ENCODE data around the gene TTF2.
A peak's percentile ranks its signal among the peaks of the same experiment; 100 is the strongest.
"Not testable (repeated sequence)": the region's sequence is repeated elsewhere in the genome, so short reads cannot be mapped to it uniquely, and the experiment has no call there.

TTF2 gene

DNA sequence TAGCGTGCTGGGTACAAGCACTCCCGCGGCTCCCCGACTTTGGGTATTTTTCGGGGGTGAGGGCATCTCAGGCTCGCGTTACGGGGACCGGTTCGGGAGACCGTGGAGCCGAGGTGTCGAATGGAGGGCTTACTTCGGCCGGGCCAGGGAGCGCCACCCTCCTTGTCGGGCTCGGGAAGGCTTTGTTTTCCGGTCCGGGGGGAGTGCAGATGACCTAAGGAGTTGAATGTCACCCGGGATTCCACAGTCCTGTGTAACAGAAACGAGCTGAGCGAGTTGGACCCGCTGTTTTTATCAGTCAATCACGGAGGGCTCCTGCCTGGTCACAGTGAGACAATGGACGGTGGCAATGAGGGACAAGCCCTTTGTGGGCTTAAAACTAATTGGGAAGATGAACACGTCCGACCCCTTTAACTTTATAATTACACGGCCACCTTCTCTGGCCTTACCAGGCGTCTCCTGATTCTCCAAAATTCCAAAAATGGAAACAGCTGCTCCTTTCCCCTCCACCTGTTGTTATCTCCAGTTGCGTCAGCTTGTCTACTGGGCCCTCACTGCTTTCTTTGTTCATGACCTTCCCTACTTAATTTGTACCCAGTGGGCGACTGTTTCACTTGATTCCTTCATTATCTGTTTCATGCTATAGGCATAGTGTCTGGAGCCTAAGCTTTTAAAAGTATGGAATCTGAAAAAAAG lies 62.4 kb downstream of the TTF2 start:
- no peak for DNase-seq

DNA sequence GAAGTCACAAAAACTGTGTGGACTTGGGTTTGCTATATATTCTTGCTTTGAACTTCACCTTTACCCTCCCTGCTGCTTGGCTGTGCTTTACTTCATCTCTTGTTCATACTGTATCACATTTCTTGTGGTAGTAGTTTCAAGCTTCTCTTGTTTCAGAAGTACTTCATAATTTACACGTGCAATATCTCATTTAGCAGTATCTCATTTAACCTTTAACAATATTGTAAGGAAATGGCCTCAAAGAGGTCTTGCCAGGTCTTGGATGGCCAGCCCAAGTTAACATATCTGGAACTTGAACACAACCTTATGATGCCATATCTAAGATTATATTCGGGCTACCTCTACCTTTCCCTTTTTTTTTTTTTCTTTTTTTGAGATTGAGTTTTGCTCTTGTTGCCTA lies 63.1 kb downstream of the TTF2 start:
- DNase-seq: no peak

DNA sequence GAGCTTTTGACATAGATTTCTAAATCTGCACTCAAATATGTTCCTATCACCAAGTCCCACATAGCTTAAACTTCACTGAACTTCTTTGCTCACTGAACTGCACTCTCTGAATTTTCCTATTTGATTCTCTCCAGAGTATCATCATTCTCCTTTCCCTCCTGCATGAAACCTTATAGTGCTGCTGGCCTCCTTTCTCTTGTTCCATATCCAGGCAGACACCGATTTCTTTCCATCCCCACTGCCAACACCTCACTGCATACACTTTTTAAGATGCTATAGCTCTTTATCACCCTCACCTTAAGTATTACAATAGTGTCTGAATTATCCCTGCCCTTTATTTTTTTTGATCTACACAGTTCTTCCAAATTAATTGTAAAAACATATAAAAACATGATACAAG lies 64.5 kb downstream of the TTF2 start:
- no peak for DNase-seq

DNA sequence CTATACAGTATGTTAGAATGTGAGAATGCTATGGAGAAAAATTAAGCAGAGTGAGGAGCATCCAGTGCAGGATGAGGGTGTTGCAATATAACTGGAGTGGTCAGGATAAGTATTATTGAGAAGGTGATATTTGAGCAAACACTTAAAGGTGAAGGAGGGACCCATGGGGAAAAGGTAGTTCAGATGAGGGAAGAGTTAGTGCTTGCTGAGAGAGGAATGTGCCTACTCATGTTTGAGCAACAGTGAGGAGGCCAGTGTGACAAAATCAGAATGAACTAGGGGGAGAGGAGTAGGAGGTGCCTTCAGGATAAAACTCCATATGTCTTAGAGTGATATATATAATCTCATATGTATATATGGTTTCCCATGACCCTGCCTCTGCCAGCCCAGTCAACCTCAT lies 67.7 kb downstream of the TTF2 start:
- DNase-seq: no peak

DNA sequence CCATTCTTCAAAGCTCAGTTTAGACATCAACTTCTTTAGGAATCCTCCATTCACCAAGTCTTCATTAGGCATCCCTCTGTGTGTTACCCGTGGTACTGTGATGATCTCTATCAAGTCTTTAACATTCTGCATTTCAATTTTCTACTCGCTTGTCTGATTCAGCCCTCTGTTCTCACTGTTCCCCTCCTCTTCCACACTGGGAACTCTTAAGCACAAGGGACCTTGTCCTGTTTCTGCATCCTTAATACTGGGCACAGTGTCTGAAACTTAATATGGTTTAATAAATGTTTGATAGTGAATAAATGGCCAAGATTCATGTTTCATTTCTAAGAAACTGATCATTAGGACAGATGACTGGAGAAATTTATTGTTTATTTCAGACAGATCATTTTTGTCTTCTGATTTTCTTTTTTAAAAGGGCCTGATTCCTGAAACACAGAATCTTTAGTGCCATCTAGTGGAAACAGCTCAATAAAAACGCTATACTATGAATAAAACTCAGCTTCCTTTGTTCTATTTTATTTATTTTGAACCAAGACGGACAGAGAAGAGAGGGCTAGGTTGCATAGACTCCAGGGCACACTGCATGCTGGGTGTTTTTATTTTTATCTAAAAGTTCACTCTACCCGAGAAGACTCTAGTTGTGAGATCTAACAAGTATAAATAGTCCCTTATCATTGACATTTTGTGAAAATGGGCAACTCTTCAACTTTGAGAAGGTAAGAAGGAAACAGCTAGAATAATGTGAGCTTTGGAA lies 68.4 kb downstream of the TTF2 start:
- DNase-seq: peak; percentile 11

DNA sequence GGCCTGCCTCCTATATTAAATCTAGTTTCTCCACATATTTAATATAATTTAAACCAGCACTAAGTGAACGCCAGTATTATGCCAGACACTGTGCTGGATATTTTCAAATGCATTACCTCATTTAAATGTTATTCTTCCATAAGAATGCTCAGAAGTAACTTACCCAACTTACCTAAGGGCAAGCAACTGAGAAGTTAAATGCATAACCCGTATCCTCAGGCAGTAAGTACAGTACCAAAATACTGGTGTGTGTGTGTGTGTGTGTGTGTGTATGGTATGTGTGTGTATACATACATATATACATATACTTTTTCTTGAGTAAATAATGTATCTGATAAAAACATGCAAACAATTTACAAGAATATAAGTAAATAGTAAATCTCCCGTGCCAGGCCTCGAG lies 70.4 kb downstream of the TTF2 start:
- DNase-seq: no peak

DNA sequence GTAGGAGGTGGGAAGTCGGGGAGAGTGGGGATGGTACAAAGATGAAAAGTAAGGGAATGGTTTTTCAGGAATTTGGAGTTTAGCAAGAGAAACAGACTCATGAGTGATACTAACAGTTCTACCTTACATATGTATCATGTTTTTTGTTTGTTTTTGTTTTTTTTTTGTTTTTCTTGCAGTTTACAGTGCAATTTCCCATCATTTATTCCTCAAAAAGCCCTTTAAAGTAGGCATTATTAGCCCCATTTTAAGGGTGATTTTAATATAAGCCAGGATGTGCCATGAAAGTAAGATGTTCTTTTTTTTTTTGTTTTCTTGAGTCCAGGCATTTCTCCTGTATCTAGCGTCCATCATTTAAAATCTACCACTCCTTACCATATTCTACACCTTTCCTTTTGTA lies 75.2 kb downstream of the TTF2 start:
- no peak for DNase-seq

DNA sequence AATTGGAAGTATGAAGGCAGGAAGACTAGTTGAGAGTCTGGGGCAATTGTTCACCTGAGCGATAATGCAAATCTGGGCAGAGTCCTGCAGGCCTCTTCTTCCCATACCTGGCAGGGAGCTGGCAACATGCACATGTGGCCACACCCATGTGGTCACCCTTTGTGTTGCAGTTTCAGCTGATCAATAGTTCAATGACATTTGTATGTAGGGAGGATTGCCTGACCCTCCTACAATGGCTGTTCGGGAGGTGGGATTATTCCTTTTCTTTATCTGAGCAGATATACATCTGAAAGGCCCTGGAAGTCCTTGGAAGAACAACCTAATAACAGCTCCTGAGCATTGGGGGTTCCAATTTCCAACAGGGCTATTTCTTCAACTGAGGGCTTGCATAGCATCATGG lies 76.6 kb downstream of the TTF2 start:
- no peak for DNase-seq

DNA sequence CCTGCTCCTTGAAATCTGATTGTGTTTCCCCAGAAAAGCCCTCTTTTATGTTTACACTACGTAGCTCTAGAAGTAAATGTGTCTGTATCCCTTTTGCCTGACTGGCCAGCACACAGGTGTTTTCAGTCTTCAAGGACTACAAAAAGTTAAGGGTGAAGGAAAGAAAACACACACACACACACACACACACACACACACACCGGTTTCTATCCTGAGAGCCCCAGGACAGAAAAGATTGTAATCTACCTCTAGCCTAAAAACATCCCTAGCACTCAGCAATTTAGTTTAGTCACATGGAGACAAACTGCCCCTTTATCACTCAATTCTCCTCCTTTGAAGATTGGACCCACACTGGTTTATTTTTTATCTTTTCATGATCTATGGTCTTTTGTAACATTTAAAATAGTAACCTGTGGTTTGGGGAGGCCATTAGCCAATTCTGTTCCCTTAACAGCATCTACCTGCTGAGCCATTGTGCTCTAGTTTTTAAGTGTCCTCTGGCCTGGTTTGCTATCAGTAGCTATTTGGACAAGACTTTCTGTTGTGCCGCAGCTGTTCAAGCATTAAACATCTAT lies 77.2 kb downstream of the TTF2 start:
- no peak for DNase-seq

DNA sequence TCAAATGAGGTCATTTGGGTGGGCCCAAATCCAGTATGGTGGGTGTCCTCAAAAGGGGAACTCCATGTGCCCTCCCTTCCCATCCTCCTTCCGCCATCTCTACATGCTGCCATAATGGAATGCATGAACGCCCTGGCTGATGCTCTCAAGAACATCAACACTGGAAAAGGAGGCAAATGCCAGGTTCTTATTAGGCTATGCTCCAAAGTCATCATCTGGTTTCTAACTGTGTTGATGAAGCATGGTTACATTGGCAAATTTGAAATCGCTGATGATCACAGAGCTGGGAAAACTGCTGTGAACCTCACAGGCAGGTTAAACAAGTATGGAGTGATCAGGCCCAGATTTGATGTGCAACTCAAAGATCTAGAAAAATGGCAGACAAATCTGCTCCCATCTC lies 78.0 kb downstream of the TTF2 start:
- DNase-seq: no peak

DNA sequence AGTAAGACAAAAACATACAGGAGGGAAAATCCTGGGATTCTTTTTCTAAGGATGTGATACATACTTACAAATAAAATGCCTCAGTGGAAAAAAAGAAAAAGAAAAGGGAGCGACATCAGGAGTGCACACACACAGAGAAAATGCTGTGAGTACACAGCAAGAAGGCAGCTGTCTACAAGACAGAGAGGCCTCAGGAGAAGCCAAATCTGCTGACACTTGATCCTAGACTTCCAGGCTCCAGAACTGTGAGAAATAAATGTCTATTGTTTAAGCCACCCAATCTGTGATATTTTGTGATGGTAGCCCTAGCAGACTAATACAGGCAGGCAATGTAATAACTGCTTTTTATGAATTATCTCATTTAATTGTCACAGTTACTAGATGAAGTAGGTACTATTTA lies 78.4 kb downstream of the TTF2 start:
- DNase-seq: no peak

DNA sequence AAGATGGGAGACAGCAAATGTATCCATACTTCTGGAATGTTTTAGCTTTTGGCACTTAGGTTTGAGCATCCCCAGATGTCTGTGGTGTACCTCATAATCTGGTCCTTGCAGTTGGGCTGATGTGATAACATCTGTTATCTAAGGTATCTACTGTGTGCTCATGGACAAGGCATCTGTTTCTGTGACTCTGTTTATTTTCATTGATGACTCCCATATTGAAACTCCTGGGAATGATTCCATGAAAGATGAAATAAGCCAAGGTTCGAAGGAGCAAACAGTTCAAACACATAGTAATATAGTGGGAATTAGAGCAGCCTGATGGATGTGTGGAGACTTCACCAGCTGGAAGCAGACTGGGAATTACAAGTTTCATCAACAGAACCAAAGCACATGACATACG lies 82.1 kb downstream of the TTF2 start:
- DNase-seq: no peak

DNA sequence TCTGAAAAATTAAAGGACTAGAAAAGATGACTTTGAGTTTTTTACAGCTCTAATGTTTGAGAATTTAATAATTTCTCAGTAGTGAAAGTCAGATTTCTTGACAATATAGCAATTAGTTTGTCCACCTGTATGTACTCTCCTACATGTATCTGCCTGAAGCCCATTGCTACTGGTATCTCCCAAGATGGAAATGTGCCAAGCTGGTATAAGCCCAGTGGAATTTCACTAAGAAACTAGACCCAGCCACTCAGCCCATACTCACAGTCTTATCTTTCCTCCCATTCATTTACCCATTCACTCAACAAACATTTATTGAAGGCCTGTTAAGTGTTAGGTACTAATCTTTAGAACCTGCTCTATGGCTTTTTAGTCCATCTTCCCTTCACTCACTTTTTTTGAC lies 83.0 kb downstream of the TTF2 start:
- DNase-seq: no peak

DNA sequence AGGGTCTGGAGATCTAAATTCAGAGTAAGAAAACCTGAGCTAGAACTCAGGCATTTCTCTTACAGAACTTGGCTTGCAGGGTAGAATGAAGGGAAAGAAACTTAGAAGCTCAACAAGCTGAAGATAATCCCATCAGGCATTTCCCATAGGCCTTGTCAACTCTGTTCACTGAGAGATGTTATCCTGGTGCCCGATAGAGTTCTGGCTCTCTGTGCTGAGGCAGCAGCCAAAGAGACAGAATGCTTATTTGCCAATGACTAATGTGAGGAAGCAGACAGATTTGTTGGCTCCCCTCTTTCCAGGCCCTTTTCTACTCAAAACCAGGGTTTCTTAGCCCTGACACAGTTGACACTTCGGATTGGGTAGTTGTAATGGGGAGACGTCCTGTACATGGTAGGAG lies 83.7 kb downstream of the TTF2 start:
- DNase-seq: no peak

DNA sequence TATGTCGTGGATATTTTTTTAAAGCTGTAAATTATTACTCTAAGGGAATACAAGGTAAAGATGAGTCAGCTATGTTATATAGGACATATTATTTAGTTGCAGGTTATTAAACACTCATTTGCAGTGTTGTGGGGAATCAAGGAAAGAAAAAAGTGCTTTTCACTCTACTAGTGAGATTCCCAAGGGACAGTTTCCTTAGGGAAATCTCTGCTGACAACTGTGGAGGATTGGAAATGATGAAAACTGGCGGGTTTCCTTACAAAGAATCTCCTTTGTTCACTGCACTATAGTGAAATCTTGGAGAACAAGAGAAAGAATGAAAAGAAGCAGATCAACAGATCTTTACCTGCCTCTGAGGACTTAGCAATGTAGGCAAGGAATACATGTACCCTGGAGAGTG lies 85.9 kb downstream of the TTF2 start:
- no peak for DNase-seq

DNA sequence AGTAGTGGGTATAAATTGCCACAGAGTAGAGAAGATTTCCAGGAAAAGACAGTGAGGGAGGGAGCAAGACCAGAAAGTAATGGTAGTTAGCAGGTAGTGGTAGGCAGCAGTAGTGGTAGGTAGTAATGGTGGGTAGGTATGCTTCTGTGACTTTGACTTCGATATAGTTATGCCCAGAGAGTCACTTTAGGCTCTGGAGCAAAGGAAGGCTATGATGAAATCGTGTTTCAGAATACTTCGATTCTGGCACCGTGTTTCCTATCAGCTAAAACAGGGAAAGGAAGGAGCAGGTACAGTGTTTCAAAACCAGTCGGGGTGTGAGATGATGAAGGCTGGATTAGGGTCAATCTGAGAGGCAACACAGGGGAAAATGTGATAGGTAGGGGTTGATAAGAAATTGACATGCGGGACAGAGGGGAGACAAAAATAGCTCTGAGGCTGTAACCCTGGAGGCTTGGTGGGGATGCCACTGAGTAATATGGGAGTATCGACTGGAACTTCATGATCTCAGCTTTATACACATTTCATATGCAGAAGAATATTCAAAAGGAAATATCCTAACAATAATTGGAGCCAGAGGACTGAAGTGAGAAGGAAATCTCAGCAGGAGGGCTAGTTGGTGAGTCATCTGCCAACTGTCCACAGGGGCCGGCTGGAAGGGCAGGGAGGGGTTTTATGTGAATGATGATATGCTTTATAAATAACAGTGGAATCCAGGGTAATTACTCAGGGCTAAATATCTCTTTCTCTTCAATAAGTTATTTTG lies 86.6 kb downstream of the TTF2 start:
- DNase-seq: no peak

DNA sequence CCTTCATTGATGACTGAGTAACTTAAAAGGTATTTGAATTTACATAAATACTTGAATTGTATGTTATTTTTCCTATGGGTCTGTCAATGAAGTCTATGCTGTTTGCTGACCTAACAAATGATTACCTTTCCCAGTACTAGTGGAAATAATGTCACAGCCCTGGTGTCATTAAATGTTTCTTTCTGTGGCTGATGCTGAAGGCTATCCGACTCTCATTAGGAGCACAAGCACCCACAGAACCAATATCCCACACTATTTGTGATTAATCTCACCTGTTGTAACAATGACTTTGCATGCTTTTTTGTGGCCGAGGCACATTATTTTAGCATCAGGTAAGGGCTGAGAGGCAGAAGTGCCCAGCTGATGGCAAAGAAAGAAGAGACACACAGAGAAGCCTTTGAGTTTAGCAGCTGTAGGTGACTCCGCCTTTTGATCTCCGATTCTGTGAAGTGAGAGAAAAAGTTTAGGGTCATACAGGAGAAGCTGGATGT lies 87.3 kb downstream of the TTF2 start:
- DNase-seq: no peak

DNA sequence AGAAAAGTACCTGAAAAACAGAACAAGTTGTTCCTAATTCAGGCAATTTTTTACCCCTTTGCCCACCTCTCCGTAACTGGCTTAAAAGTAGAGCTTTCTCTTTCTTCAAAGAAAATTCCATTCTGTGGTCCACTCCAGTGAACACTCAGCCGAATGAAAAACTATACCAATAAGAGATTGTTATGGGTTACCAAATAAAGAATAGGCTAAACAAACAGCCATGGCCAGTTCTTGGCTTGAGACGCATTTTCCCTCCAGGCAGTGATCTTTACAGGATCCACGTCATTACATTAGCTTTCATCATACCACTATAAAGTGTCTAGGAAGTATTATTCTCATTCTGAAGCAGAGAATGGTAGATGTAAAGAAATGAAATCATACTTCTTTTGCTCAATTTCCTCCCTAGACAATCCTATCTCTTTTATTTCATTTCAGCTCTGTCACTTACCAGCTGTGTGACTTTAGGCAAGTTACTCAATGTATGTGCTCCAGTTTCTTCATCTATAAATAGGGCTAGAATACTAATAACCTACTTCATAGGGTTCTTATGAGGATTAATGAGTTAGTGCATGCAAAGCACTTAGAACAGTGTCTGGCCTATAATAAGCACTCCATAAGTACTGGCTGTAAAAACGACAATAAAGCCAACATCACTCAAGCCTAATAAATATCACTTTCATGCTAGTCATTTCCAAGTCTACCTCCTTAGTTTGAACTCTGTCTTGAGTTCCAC lies 87.9 kb downstream of the TTF2 start:
- no peak for DNase-seq

DNA sequence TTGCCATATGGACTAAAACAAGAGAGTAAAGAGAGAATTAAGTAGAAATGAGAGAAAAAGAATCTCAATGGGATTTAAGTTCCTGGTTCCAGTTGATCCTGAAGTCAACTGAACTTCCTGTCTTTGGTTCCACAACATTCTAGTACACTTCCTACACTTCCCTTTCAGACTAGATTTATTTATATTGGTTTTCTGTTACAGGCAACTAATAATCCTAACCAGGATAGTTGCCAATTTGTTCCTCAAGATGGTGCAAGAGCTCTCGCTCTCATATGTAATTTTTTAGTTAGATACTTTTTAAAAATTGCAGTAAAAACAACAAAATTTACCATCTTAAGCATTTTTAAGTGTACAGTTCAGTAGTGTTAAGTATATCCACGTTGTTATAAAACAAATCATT lies 90.2 kb downstream of the TTF2 start:
- no peak for DNase-seq

DNA sequence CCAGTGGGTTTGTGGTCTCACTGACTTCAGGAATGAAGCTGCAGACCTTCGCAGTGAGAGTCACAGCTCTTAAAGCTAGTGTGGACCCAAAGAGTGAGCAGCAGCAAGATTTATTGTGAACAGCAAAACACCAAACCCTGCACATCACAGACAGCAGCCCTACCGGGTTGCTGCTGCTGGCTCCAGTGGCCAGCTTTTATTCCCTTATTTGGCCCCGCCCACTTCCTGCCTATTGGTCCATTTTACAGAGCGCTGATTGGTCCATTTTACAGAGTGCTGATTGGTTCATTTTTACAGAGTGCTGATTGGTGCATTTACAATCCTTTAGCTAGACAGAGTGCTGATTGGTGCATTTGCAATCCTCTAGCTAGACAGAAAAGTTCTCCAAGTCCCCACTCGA lies 91.2 kb downstream of the TTF2 start:
- not testable (repeated sequence) for DNase-seq

Measured in KG1 (cell line).